Brain microvascular endothelial cell (primary cell): ENCODE results near the gene C9orf50.

Experiments used
- DNase-seq: peaks from one replicate; pipeline ENCODE4 v3.0.0-alpha.2; 2020
- H3K27ac ChIP-seq: fragments of 250-450 bp; sonication (Bioruptor Pico); 2 replicates; pipeline ENCODE4 v1.5.1; 2020; ENCODE audit warnings: mild to moderate bottlenecking, moderate library complexity
- H3K27me3 ChIP-seq: fragments of 250-450 bp; sonication (Bioruptor Pico); replicated peaks from 2 replicates; pipeline ENCODE4 v1.5.1; 2020; ENCODE audit warnings: mild to moderate bottlenecking
- H3K36me3 ChIP-seq: fragments of 250-450 bp; sonication (Bioruptor Pico); replicated peaks from 2 replicates; pipeline ENCODE4 v1.5.1; 2020; ENCODE audit warnings: mild to moderate bottlenecking
- H3K4me3 ChIP-seq: 2 replicates; pipeline ENCODE4 v1.5.1; 2011; ENCODE audit warnings: low read depth, mild to moderate bottlenecking, control low read depth, low read length, moderate library complexity
- CTCF ChIP-seq: IDR thresholded peaks from 2 replicates; pipeline ENCODE4 v1.5.1; 2011; ENCODE audit warnings: low read depth, mild to moderate bottlenecking, moderate library complexity, low read length, control low read depth, inconsistent platforms; ENCODE audit errors: missing control alignments
- in situ Hi-C: cut with HindIII; loops from 2 replicates; pipeline ENCODE4 v1.10.0; 2017; ENCODE audit warnings: low sequenced_read_pairs, low pct_ligation_motif_present

C9orf50 gene

DNA sequence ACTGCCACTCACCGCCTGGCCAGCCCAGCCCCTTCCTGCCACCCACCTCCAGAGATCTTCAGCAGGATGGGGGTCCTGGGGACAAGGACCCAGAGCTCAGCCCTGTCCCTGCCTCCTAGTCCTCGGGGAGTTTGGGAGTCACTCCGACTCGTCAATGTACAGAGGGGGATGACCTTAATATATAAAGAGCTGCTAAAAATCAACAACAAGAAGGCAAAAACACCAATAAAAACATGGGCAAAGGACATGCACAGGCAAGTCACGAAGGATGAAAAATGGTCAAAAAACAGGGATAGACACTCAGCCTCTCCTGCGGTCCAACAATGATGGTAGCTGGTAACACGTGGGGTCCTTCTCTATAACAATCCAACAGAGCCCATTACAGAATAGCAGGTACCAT lies 25.8 kb upstream of the C9orf50 start:
- no peaks in the 10 kb centered on the region for H3K27me3 ChIP-seq
- no peak for DNase-seq
- in situ Hi-C loops, result no loop called here
- no peak overlapping the region for H3K4me3 ChIP-seq
- no peak overlapping the region for H3K27ac ChIP-seq
- no peaks in the 10 kb centered on the region for H3K36me3 ChIP-seq
- no peak for TF ChIP-seq CTCF

DNA sequence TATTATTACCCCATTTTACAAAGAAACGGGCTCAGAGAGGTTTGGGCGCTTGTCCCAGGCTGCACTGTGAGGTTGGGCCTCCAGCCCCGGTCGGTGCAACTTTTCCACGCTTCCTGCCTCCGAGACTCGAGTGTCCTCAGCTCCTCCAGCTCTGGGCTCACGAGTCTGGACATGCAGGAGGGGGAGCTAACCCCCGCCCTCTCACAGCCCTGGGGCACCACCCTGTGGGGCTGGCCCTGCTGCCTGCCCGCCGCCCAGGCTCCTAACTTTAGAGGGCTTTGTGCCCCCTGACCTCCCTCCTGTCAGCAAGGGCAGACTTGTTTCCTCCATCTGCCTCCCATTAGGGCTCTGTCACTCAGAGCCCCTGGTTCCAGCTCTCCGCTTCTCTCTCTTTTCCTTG lies 25.4 kb upstream of the C9orf50 start:
- H3K4me3 ChIP-seq, result no peak overlapping the region
- no peak for DNase-seq
- H3K27me3 ChIP-seq, result no peaks in the 10 kb centered on the region
- H3K27ac ChIP-seq, result no peak overlapping the region
- no peaks in the 10 kb centered on the region for H3K36me3 ChIP-seq
- TF ChIP-seq CTCF, result no peak
- in situ Hi-C loops, result no loop called here

DNA sequence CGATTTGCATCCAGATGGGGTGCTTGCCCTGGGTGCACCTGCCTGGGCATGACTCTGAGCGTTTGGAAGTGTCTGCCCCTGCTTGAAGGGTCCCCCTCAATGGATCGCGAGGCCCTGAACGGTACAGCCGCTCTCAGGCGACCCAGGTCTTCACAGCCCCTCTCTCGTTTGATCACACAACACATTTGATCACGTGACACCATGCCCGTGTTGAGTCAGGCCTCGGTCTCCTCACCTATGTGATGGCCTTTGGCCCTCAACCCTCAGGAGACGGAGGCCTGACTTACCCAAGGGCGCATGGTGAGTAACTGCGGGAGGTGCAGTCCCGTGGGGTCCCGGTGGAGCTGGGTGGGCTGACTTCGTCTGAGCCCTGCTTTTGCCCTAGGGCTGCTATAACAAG lies 24.0 kb upstream of the C9orf50 start:
- no peaks in the 10 kb centered on the region for H3K36me3 ChIP-seq
- TF ChIP-seq CTCF, result no peak
- in situ Hi-C loops, result no loop called here
- H3K27me3 ChIP-seq, result no peaks in the 10 kb centered on the region
- DNase-seq, result no peak
- no peak overlapping the region for H3K4me3 ChIP-seq
- H3K27ac ChIP-seq, result no peak overlapping the region

DNA sequence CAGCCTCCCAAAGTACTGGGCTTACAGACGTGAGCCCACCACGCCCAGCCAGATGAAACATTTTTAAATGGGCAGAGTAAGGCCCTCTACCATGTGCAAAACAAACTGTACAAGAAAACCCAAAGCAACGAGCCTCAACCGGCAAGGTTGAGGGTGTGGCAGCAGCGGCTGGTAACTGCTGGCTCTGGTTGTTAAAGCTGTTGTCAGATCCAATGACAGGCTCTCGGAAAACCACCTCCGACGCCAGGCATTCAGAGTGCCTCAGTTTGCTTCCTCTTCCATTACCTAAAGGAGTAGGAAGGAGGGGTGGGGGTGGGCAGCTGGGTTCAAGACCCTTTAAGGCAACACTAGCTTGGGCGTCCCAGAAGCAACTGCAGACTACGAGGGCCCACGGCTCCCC lies 23.5 kb upstream of the C9orf50 start:
- Histone ChIP-seq H3K27ac (no peak overlapping the region), H3K27me3 (no peaks in the 10 kb centered on the region), H3K4me3 (no peak overlapping the region), H3K36me3 (peaks cover 3% of the 10 kb centered on the region)
- DNase-seq, result no peak
- TF ChIP-seq CTCF, result no peak
- in situ Hi-C loops, result no loop called here

- Histone ChIP-seq H3K36me3 (peaks cover 4% of the 10 kb centered on the region), H3K27me3 (no peaks in the 10 kb centered on the region), H3K27ac (no peak overlapping the region), H3K4me3 (no peak overlapping the region)
- TF ChIP-seq CTCF, result no peak
- no peak for DNase-seq
- in situ Hi-C loops, result no loop called here
Observed at GRCh38 chr9:129643706-129644105, 22.8 kb upstream of the C9orf50 start.

- Histone ChIP-seq H3K36me3 (peaks cover 22% of the 10 kb centered on the region), H3K27ac (peak within 1 kb of the TSS; percentile 12), H3K27me3 (no peaks in the 10 kb centered on the region), H3K4me3 (peak within 1 kb of the TSS; percentile 88)
- in situ Hi-C loops, result no loop called here
- peak; percentile 95 for DNase-seq
- peak; percentile 66 for TF ChIP-seq CTCF
Observed at GRCh38 chr9:129641750-129642585, 21.1 kb upstream of the C9orf50 start, which contains the start of gene ASB6. Gene ASB6 (minus strand): TSS chr9:129642151. CDS start chr9:129641999, 152 bp downstream.
